C4-2B (cell line): ENCODE data around the gene ITGA4.

ENCODE experiments used
- H3K27ac ChIP-seq: fragments of 450-650 bp; 2 replicates; pipeline ENCODE4 v1.5.1; 2017
- ZFX ChIP-seq: fragments of 450-650 bp; IDR thresholded peaks from 2 replicates; pipeline ENCODE4 v1.6.1; 2017
- TF ChIP-seq, protein P1 (sequence below): fragments of 450-650 bp; conservative IDR thresholded peaks from 2 replicates; pipeline ENCODE4 v1.5.1; 2017; ENCODE audit warnings: mild to moderate bottlenecking

Gene ITGA4

GRCh38 chr2:181546086-181546485, 88.9 kb downstream of the ITGA4 start:
- no peak overlapping the region for H3K27ac ChIP-seq
- TF ChIP-seq, protein P1, sequence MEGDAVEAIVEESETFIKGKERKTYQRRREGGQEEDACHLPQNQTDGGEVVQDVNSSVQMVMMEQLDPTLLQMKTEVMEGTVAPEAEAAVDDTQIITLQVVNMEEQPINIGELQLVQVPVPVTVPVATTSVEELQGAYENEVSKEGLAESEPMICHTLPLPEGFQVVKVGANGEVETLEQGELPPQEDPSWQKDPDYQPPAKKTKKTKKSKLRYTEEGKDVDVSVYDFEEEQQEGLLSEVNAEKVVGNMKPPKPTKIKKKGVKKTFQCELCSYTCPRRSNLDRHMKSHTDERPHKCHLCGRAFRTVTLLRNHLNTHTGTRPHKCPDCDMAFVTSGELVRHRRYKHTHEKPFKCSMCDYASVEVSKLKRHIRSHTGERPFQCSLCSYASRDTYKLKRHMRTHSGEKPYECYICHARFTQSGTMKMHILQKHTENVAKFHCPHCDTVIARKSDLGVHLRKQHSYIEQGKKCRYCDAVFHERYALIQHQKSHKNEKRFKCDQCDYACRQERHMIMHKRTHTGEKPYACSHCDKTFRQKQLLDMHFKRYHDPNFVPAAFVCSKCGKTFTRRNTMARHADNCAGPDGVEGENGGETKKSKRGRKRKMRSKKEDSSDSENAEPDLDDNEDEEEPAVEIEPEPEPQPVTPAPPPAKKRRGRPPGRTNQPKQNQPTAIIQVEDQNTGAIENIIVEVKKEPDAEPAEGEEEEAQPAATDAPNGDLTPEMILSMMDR: no peak
- TF ChIP-seq ZFX: no peak

DNA sequence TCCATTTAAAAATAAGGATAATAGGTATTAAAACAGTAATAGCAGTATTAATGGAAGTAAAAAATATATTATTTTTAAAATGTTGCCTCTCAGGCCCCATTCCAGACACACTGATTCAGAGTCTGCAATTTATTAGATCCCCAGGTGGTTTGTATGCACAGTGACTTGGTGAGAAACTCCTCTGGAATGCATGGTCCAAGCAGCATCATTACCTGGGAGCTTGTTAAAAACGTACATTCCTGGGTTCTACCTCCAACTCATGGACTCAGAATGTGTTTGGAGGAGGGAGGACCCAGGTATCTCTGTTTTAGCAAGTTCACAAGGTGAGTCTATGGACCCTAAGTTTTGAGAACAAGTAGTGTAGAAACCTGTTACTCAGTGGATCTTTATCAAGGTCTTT, 95.6 kb downstream of the ITGA4 start:
- TF ChIP-seq, protein P1: no peak
- no peak for TF ChIP-seq ZFX
- no peak overlapping the region for H3K27ac ChIP-seq

GRCh38 chr2:181553244-181553643, 96.1 kb downstream of the ITGA4 start:
- no peak for TF ChIP-seq ZFX
- TF ChIP-seq, protein P1: no peak
- no peak overlapping the region for H3K27ac ChIP-seq

GRCh38 chr2:181554061-181554830, 97.1 kb downstream of the ITGA4 start:
- no peak overlapping the region for H3K27ac ChIP-seq
- TF ChIP-seq ZFX: no peak
- TF ChIP-seq, protein P1: no peak

DNA sequence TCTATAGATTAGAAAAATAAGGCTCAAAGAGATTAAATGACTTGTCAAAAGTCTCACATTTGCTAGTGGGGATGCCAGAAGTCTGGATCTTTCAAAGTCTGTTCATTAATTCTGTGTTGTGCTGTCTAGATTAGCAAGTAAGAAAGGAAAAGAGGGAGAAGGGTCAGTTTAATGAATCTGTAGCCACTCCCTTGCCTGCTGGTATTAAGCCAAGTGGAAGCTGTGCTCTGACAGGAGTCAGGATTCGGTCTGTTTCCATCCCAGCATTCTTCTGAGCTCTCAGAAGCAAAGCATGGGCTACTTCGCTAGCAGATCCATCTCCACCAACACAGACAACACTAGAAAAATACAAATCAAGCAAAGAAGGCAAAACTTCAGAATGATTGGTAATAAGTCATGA, 101.2 kb downstream of the ITGA4 start:
- no peak for TF ChIP-seq ZFX
- TF ChIP-seq, protein P1: no peak
- H3K27ac ChIP-seq: no peak overlapping the region

DNA sequence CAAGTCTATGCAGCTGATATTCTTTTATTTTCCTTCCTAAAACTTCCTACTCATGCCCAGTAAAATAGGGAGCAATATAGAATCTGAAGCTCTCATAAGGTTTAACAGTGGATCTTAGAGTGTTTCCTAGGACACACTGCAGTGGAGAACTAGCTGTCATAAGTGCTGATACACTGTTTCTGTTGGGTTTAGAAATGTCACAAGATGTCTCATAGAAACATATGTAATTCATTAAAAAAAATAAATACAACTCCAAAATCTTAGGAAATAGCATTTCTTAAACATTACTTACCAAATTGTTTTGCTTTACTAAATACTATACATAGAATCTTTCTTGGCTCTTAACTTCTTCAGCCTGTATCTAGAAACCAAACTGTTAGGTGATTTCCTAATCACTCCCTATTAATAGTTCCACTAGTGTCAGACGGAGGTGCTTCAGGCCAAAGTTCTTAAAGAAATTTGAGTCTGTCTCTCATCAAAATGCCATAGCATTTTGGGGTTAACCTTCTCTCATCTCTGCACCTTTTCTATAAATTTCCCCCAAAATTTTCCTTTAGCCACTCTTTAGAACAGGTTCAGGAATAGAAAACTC, 106.0 kb downstream of the ITGA4 start:
- TF ChIP-seq, protein P1: no peak
- no peak for TF ChIP-seq ZFX
- no peak overlapping the region for H3K27ac ChIP-seq

- no peak for TF ChIP-seq ZFX
- TF ChIP-seq, protein P1: no peak
- no peak overlapping the region for H3K27ac ChIP-seq
Measured at GRCh38 chr2:181566334-181567032, 109.3 kb downstream of the ITGA4 start.
